Endothelial cell (in vitro differentiated cells): Measurements from ENCODE around the gene PLEKHG7. TPM values are rescaled to one million over a fixed set of nuclear protein-coding genes. Genes with fewer than 3 reads are reported as not detected.

ENCODE experiments used
- DNase-seq: peaks from one replicate; pipeline ENCODE4 v3.0.0; 2021; ENCODE audit warnings: low spot score
- H3K27ac Mint-ChIP-seq: one replicate; pipeline ENCODE4 v1.8.0; 2021; ENCODE audit warnings: mixed read lengths, inconsistent platforms; ENCODE audit not compliant: unreplicated experiment
- H3K27me3 Mint-ChIP-seq: one replicate; pipeline ENCODE4 v1.8.0; 2021; ENCODE audit warnings: mild to moderate bottlenecking, moderate library complexity, mixed read lengths, inconsistent platforms; ENCODE audit not compliant: unreplicated experiment
- H3K36me3 Mint-ChIP-seq: one replicate; pipeline ENCODE4 v1.8.0; 2021; ENCODE audit warnings: mild to moderate bottlenecking, low read depth, mixed read lengths, inconsistent platforms; ENCODE audit not compliant: unreplicated experiment
- H3K4me1 Mint-ChIP-seq: one replicate; pipeline ENCODE4 v1.8.0; 2021; ENCODE audit warnings: mild to moderate bottlenecking, mixed read lengths, inconsistent platforms; ENCODE audit not compliant: unreplicated experiment
- H3K4me3 Mint-ChIP-seq: one replicate; pipeline ENCODE4 v1.8.0; 2021; ENCODE audit warnings: mild to moderate bottlenecking, mixed read lengths, inconsistent platforms; ENCODE audit not compliant: unreplicated experiment
- H3K9me3 Mint-ChIP-seq: one replicate; pipeline ENCODE4 v1.8.0; 2021; ENCODE audit warnings: mixed read lengths, inconsistent platforms; ENCODE audit not compliant: unreplicated experiment
- CTCF ChIP-seq: fragments of 200-600 bp; sonication (generic); IDR thresholded peaks from one replicate; pipeline ENCODE4 v1.5.0; 2021; ENCODE audit warnings: antibody characterized with exemption; ENCODE audit not compliant: unreplicated experiment
- total RNA-seq: library from RNA; stranded (reverse); fragmentation: NEBNext Ultra II Directional; extraction: Animal tissue kit (Norgen Biotek cat#: 25700); gene quantifications from one replicate; pipeline ENCODE4 v1.2.1, GENCODE V29; 2021; ENCODE audit not compliant: unreplicated experiment

The PLEKHG7 gene
- total RNA-seq, 1 donor from 2014 or later, result not detected

DNA sequence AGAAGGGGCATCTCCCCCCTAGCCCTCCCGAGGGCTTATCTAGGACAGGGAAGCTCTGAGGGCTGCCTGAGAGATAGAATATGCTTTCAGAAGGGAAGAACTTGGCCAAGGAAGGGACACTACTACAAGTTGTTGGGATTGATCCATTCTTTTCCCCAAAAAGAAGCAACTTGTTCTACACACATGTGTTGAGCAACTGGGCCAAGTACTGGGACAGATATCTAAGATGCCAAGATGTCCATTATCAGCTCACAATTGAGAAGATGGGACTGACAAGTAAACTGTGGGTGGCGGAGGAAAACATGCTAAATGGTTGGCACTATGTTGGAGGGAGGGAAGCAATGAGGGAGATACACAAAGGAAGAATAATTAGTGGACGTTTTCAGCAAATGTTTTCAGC is 30.9 kb downstream of the PLEKHG7 start:
- no peaks in the 10 kb centered on the region for H3K36me3 Mint-ChIP-seq
- peaks cover 3% of the 10 kb centered on the region for H3K4me1 Mint-ChIP-seq
- no peak for TF ChIP-seq CTCF
- H3K27ac Mint-ChIP-seq, result no peak overlapping the region
- peaks cover 1% of the 10 kb centered on the region for H3K27me3 Mint-ChIP-seq
- no peaks in the 10 kb centered on the region for H3K9me3 Mint-ChIP-seq
- DNase-seq, result no peak
- no peak overlapping the region for H3K4me3 Mint-ChIP-seq

GRCh38 chr12:92735131-92735721 is 32.4 kb downstream of the PLEKHG7 start:
- TF ChIP-seq CTCF, result no peak
- H3K9me3 Mint-ChIP-seq, result no peaks in the 10 kb centered on the region
- peaks cover 1% of the 10 kb centered on the region for H3K27me3 Mint-ChIP-seq
- no peaks in the 10 kb centered on the region for H3K36me3 Mint-ChIP-seq
- no peak overlapping the region for H3K4me3 Mint-ChIP-seq
- DNase-seq, result no peak
- peaks cover 5% of the 10 kb centered on the region for H3K4me1 Mint-ChIP-seq
- H3K27ac Mint-ChIP-seq, result no peak overlapping the region

DNA sequence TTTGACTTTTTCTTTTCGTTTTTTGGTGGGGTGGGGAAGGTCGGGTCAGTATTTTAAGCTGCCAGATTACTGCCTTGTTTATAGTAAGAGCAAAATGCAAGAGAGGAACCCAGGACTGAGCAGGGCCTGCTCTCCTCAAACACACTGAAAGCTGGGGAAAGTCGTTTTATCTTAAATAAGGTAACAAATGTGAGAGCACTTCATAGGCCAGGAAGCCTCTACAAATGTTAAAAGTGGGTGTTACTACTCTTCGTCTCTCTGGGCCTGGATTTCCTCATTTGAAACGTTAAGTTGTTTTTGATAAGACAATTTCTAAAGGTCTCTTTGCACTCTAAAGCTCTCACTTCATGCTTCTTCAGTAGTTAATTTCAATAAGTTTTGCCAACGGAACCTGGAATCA is 33.8 kb downstream of the PLEKHG7 start:
- H3K36me3 Mint-ChIP-seq, result no peaks in the 10 kb centered on the region
- no peak for TF ChIP-seq CTCF
- H3K4me1 Mint-ChIP-seq, result peaks cover 5% of the 10 kb centered on the region
- peaks cover 1% of the 10 kb centered on the region for H3K27me3 Mint-ChIP-seq
- no peak overlapping the region for H3K4me3 Mint-ChIP-seq
- no peaks in the 10 kb centered on the region for H3K9me3 Mint-ChIP-seq
- no peak overlapping the region for H3K27ac Mint-ChIP-seq
- DNase-seq, result no peak

GRCh38 chr12:92737855-92738850 is 35.4 kb downstream of the PLEKHG7 start:
- Mint-ChIP-seq H3K9me3 (no peaks in the 10 kb centered on the region), H3K4me1 (peaks cover 5% of the 10 kb centered on the region), H3K36me3 (no peaks in the 10 kb centered on the region), H3K4me3 (no peak overlapping the region), H3K27ac (no peak overlapping the region), H3K27me3 (peaks cover 2% of the 10 kb centered on the region)
- TF ChIP-seq CTCF, result no peak
- no peak for DNase-seq

DNA sequence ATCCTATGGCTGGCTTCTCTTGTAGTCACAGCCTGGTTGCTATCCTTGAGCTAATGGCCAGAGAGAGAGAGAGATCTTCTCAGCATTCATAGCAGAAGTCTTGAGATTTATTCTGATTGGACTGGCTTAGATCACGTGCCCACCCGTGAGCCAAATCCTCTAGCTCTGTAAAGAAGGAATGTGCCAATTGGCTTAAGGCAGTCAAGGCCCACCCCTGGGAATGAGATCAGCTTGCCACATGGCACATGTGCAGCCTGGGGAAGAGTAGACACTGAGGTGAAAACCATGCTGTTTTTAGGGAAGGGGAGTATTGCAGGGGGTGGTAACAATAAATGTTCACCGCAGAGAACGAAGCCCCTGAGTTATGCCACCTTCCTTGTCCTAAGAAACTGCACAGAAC is 36.3 kb downstream of the PLEKHG7 start:
- H3K9me3 Mint-ChIP-seq, result no peaks in the 10 kb centered on the region
- no peak overlapping the region for H3K4me3 Mint-ChIP-seq
- no peak overlapping the region for H3K27ac Mint-ChIP-seq
- no peak for TF ChIP-seq CTCF
- DNase-seq, result no peak
- no peaks in the 10 kb centered on the region for H3K36me3 Mint-ChIP-seq
- H3K4me1 Mint-ChIP-seq, result peaks cover 5% of the 10 kb centered on the region
- peaks cover 2% of the 10 kb centered on the region for H3K27me3 Mint-ChIP-seq
